GM10847 (cell line): ENCODE measurements around the gene FOXD4L1.
"Not testable (repeated sequence)": the region's sequence is repeated elsewhere in the genome, so short reads cannot be mapped to it uniquely, and the experiment has no call there.

Experiments used
- POLR2A ChIP-seq: IDR thresholded peaks from 2 replicates; pipeline ENCODE4 v1.6.1; 2011; ENCODE audit not compliant: insufficient read length; ENCODE audit errors: extremely low read depth

Gene FOXD4L1

GRCh38 chr2:113498365-113498764 lies at the start of gene FOXD4L1:
Gene FOXD4L1, plus strand, starts transcription at chr2:113498665. Its CDS starts 592 bp downstream, at chr2:113499257.
- not testable (repeated sequence) for TF ChIP-seq POLR2A
